ENCODE data around the gene PDLIM1. TPM values are rescaled to one million over a fixed set of nuclear protein-coding genes. Genes with fewer than 3 reads are reported as not detected.

The PDLIM1 gene
- total RNA-seq, 2 donors from 2014 or later, result 0.42 to 3.5 TPM

GRCh38 chr10:95305606-95306317 lies 15.0 kb upstream of the PDLIM1 start:
- Mint-ChIP-seq H3K27me3 (peaks cover 5% of the 10 kb centered on the region), H3K36me3 (ENCODE audit: low read depth) (no peaks in the 10 kb centered on the region), H3K4me1 (no peaks in the 10 kb centered on the region), H3K27ac (no peak overlapping the region), H3K4me3 (no peak overlapping the region), H3K9me3 (no peaks in the 10 kb centered on the region)
- ATAC-seq (replicated peaks), result no peak

- Mint-ChIP-seq H3K4me1 (no peaks in the 10 kb centered on the region), H3K4me3 (no peak overlapping the region), H3K27ac (no peak overlapping the region), H3K36me3 (ENCODE audit: low read depth) (no peaks in the 10 kb centered on the region), H3K9me3 (no peaks in the 10 kb centered on the region), H3K27me3 (no peaks in the 10 kb centered on the region)
- no peak for ATAC-seq (replicated peaks)
Measured at GRCh38 chr10:95304976-95305375, 14.2 kb upstream of the PDLIM1 start.

- H3K4me1 Mint-ChIP-seq, result no peaks in the 10 kb centered on the region
- H3K4me3 Mint-ChIP-seq, result no peak overlapping the region
- no peak for ATAC-seq (replicated peaks)
- no peaks in the 10 kb centered on the region for H3K36me3 Mint-ChIP-seq (ENCODE audit: low read depth)
- H3K27ac Mint-ChIP-seq, result no peak overlapping the region
- H3K9me3 Mint-ChIP-seq, result no peaks in the 10 kb centered on the region
- H3K27me3 Mint-ChIP-seq, result no peaks in the 10 kb centered on the region
Measured at GRCh38 chr10:95304463-95304862, 13.7 kb upstream of the PDLIM1 start.

GRCh38 chr10:95303950-95304349 lies 13.1 kb upstream of the PDLIM1 start:
- ATAC-seq (replicated peaks), result no peak
- Mint-ChIP-seq H3K4me3 (no peak overlapping the region), H3K27ac (no peak overlapping the region), H3K9me3 (no peaks in the 10 kb centered on the region), H3K36me3 (ENCODE audit: low read depth) (no peaks in the 10 kb centered on the region), H3K4me1 (no peaks in the 10 kb centered on the region), H3K27me3 (no peaks in the 10 kb centered on the region)

- Mint-ChIP-seq H3K36me3 (ENCODE audit: low read depth) (no peaks in the 10 kb centered on the region), H3K4me3 (no peak overlapping the region), H3K27me3 (no peaks in the 10 kb centered on the region), H3K4me1 (no peaks in the 10 kb centered on the region), H3K9me3 (no peaks in the 10 kb centered on the region), H3K27ac (no peak overlapping the region)
- no peak for ATAC-seq (replicated peaks)
Measured at GRCh38 chr10:95303535-95303934, 12.7 kb upstream of the PDLIM1 start.

GRCh38 chr10:95300022-95300539 lies 9.3 kb upstream of the PDLIM1 start:
- Mint-ChIP-seq H3K27me3 (peaks cover 4% of the 10 kb centered on the region), H3K27ac (no peak overlapping the region), H3K9me3 (no peaks in the 10 kb centered on the region), H3K4me3 (no peak overlapping the region), H3K4me1 (no peaks in the 10 kb centered on the region), H3K36me3 (ENCODE audit: low read depth) (no peaks in the 10 kb centered on the region)
- no peak for ATAC-seq (replicated peaks)

GRCh38 chr10:95297402-95297801 lies 6.6 kb upstream of the PDLIM1 start:
- no peak overlapping the region for H3K4me3 Mint-ChIP-seq
- no peaks in the 10 kb centered on the region for H3K9me3 Mint-ChIP-seq
- H3K27ac Mint-ChIP-seq, result no peak overlapping the region
- ATAC-seq (replicated peaks), result no peak
- peaks cover 20% of the 10 kb centered on the region for H3K27me3 Mint-ChIP-seq
- H3K4me1 Mint-ChIP-seq, result no peaks in the 10 kb centered on the region
- H3K36me3 Mint-ChIP-seq (ENCODE audit: low read depth), result no peaks in the 10 kb centered on the region

GRCh38 chr10:95296764-95297163 lies 6.0 kb upstream of the PDLIM1 start:
- H3K27me3 Mint-ChIP-seq, result peaks cover 25% of the 10 kb centered on the region
- H3K27ac Mint-ChIP-seq, result no peak overlapping the region
- ATAC-seq (replicated peaks), result no peak
- no peak overlapping the region for H3K4me3 Mint-ChIP-seq
- no peaks in the 10 kb centered on the region for H3K4me1 Mint-ChIP-seq
- H3K36me3 Mint-ChIP-seq (ENCODE audit: low read depth), result no peaks in the 10 kb centered on the region
- H3K9me3 Mint-ChIP-seq, result no peaks in the 10 kb centered on the region

- no peak overlapping the region for H3K27ac Mint-ChIP-seq
- ATAC-seq (replicated peaks), result peak; percentile 70
- no peaks in the 10 kb centered on the region for H3K36me3 Mint-ChIP-seq (ENCODE audit: low read depth)
- H3K27me3 Mint-ChIP-seq, result peaks cover 30% of the 10 kb centered on the region
- H3K4me1 Mint-ChIP-seq, result no peaks in the 10 kb centered on the region
- H3K4me3 Mint-ChIP-seq, result peak overlapping the region; percentile 50
- no peaks in the 10 kb centered on the region for H3K9me3 Mint-ChIP-seq
Measured at GRCh38 chr10:95295031-95295755, 4.4 kb upstream of the PDLIM1 start.

- peaks cover 40% of the 10 kb centered on the region for H3K27me3 Mint-ChIP-seq
- no peaks in the 10 kb centered on the region for H3K36me3 Mint-ChIP-seq (ENCODE audit: low read depth)
- H3K27ac Mint-ChIP-seq, result no peak overlapping the region
- no peak overlapping the region for H3K4me3 Mint-ChIP-seq
- ATAC-seq (replicated peaks), result no peak
- H3K9me3 Mint-ChIP-seq, result no peaks in the 10 kb centered on the region
- no peaks in the 10 kb centered on the region for H3K4me1 Mint-ChIP-seq
Measured at GRCh38 chr10:95293631-95294030, 2.8 kb upstream of the PDLIM1 start.

GRCh38 chr10:95291365-95292039 lies 699 bp upstream of the PDLIM1 start:
- Mint-ChIP-seq H3K4me1 (no peaks in the 10 kb centered on the region), H3K4me3 (peak overlapping the region; percentile 59), H3K9me3 (no peaks in the 10 kb centered on the region)

GRCh38 chr10:95289921-95290421 lies 832 bp downstream of the PDLIM1 start:
- no peak overlapping the region for H3K27ac Mint-ChIP-seq
- no peak for ATAC-seq (replicated peaks)
- H3K4me3 Mint-ChIP-seq, result peak overlapping the region; percentile 45
- no peaks in the 10 kb centered on the region for H3K4me1 Mint-ChIP-seq
- H3K9me3 Mint-ChIP-seq, result no peaks in the 10 kb centered on the region
- no peaks in the 10 kb centered on the region for H3K36me3 Mint-ChIP-seq (ENCODE audit: low read depth)
- peaks cover 54% of the 10 kb centered on the region for H3K27me3 Mint-ChIP-seq

More at GRCh38 chr10:95291365-95292039, 699 bp upstream of the PDLIM1 start:
- H3K36me3 Mint-ChIP-seq (ENCODE audit: low read depth), result no peaks in the 10 kb centered on the region
- no peak overlapping the region for H3K27ac Mint-ChIP-seq
- no peak for ATAC-seq (replicated peaks)
- peaks cover 49% of the 10 kb centered on the region for H3K27me3 Mint-ChIP-seq

- Mint-ChIP-seq H3K9me3 (no peaks in the 10 kb centered on the region), H3K4me3 (peak overlapping the region; percentile 45), H3K27ac (no peak overlapping the region), H3K4me1 (no peaks in the 10 kb centered on the region), H3K27me3 (peaks cover 50% of the 10 kb centered on the region), H3K36me3 (ENCODE audit: low read depth) (no peaks in the 10 kb centered on the region)
- no peak for ATAC-seq (replicated peaks)
Measured at GRCh38 chr10:95289003-95289920, 1.5 kb downstream of the PDLIM1 start.

GRCh38 chr10:95288303-95288702 lies 2.5 kb downstream of the PDLIM1 start:
- no peak for ATAC-seq (replicated peaks)
- Mint-ChIP-seq H3K36me3 (ENCODE audit: low read depth) (no peaks in the 10 kb centered on the region), H3K27ac (no peak overlapping the region), H3K4me3 (no peak overlapping the region), H3K9me3 (no peaks in the 10 kb centered on the region), H3K27me3 (peaks cover 46% of the 10 kb centered on the region), H3K4me1 (no peaks in the 10 kb centered on the region)

Data from activated T-helper 17 cell treated with anti-CD3 and anti-CD28 coated beads, Interleukin-2, amount 50 U/mL, for 72 hours (primary cell).